ENCODE measurements around the gene EIF4B. TPM values are rescaled to one million over a fixed set of nuclear protein-coding genes. Genes with fewer than 3 reads are reported as not detected.

EIF4B gene
- total and polyA plus RNA-seq, 2 donors (not counting 1 experiment from before 2014, with no cell fraction given) = 252 to 674 TPM

DNA sequence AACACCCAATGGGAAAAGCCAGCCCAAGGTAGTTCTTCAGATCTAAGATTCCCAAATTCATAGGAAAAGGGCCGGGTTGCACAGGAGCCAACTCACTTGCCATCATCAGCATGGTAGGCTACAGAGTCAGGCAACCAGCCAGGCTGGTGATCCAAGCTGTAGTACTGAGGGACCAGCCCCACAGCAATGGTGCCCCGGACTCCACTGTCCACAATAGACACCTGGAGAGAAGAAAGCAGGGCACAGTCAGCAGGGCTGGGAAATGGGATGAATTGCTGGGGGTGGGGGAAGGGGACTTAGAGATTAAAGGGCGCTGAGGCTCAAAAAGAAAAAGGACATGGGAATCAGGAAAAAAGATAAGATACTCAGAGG is 68.7 kb downstream of the EIF4B start:
- Mint-ChIP-seq H3K9me3 (ENCODE audit: insufficient read depth) (no peaks in the 10 kb centered on the region), H3K4me3 (no peak overlapping the region), H3K27me3 (no peaks in the 10 kb centered on the region), H3K27ac (no peak overlapping the region), H3K4me1 (peaks cover 47% of the 10 kb centered on the region)
- TF ChIP-seq EZH2 (IDR thresholded peaks at IDR 0.05; ENCODE audit: borderline replicate concordance, insufficient read depth, low read depth, low read length, poor library complexity, severe bottlenecking) = no peak
- TF ChIP-seq, protein P1, sequence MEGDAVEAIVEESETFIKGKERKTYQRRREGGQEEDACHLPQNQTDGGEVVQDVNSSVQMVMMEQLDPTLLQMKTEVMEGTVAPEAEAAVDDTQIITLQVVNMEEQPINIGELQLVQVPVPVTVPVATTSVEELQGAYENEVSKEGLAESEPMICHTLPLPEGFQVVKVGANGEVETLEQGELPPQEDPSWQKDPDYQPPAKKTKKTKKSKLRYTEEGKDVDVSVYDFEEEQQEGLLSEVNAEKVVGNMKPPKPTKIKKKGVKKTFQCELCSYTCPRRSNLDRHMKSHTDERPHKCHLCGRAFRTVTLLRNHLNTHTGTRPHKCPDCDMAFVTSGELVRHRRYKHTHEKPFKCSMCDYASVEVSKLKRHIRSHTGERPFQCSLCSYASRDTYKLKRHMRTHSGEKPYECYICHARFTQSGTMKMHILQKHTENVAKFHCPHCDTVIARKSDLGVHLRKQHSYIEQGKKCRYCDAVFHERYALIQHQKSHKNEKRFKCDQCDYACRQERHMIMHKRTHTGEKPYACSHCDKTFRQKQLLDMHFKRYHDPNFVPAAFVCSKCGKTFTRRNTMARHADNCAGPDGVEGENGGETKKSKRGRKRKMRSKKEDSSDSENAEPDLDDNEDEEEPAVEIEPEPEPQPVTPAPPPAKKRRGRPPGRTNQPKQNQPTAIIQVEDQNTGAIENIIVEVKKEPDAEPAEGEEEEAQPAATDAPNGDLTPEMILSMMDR (IDR thresholded peaks at IDR 0.05) = no peak
- intact Hi-C loops (cut with micrococcal nuclease) = loop anchor here (10.0 kb wide), 1 partner anchor 250 kb away; the partner anchor contains the start of gene AAAS
- Histone ChIP-seq H2AFZ (ENCODE audit: insufficient read depth, low read depth, low read length, poor library complexity, severe bottlenecking) (no peak overlapping the region), H3K36me3 (replicated peaks in 1 of 2; ENCODE audit: control extremely low read depth in 1 of 2, control insufficient read depth in 1 of 2, extremely low read depth in 1 of 2, insufficient read depth in 2 of 2, low read length in 1 of 2) (peaks cover 0 to 57% of the 10 kb centered on the region in 2 experiments), H3K9ac (ENCODE audit: low read length) (no peak overlapping the region), H3K9me3 (ENCODE audit: control extremely low read depth in 1 of 3, control insufficient read depth in 2 of 3, insufficient read depth in 1 of 3, low read length in 2 of 3) (no peaks in the 10 kb centered on the region), H3K4me3 (ENCODE audit: control extremely low read depth in 1 of 5, extremely low read depth in 1 of 5, insufficient read depth in 1 of 5, low read depth in 2 of 5, low read length in 4 of 5) (no peak overlapping the region), H3K4me1 (ENCODE audit: control insufficient read depth in 2 of 2, insufficient read depth in 2 of 2, low read length in 2 of 2) (peaks cover 15 to 37% of the 10 kb centered on the region in 2 donors), H3K79me2 (ENCODE audit: control insufficient read depth, insufficient read depth, low read length) (peaks cover 31% of the 10 kb centered on the region), H3K27ac (ENCODE audit: low read length in 2 of 2) (no peak overlapping the region), H3K27me3 (replicated peaks in 1 of 4; ENCODE audit: control extremely low read depth in 1 of 4, control insufficient read depth in 3 of 4, insufficient read depth in 4 of 4, low read length in 3 of 4) (no peaks in the 10 kb centered on the region), H3K4me2 (replicated peaks; ENCODE audit: low read depth, low read length, poor library complexity, severe bottlenecking) (no peak overlapping the region), H4K20me1 (ENCODE audit: control insufficient read depth, insufficient read depth, low read length, poor library complexity, severe bottlenecking) (peaks cover 29% of the 10 kb centered on the region)
- 94% methylated on average over 3 of the region's 3 CpGs for WGBS (ENCODE audit: insufficient coverage)
- ATAC-seq (ENCODE audit: low read depth) (no peak), DNase-seq (no peak)
- POLR2A ChIA-PET = no interaction called here
- CTCF ChIA-PET = interaction anchor here (1.3 kb wide), 1 partner anchor 9 kb away, joined by 7 read pairs; no protein-coding TSS in a partner anchor

DNA sequence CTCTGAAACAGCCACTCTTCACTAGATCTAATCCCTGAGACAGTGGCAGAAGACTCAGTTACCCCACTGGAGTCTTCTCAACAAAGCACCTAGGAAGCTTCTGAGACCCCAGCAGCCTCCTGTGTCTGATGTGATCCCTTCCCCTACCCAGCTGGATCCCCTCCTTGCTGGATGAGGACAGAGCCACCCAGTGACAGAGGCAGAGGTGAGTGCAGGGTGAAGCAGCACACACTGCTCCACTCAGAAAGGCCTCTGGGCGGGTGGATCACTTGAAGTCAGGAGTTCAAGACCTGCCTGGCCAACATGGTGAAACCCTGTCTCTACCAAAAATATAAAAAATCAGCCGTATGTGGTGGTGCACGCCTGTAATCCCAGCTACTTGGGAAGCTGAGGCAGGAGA is 70.2 kb downstream of the EIF4B start:
- Histone ChIP-seq H3K9ac (ENCODE audit: low read length) (no peak overlapping the region), H4K20me1 (ENCODE audit: control insufficient read depth, insufficient read depth, low read length, poor library complexity, severe bottlenecking) (peaks cover 25% of the 10 kb centered on the region), H3K27me3 (replicated peaks in 1 of 4; ENCODE audit: control extremely low read depth in 1 of 4, control insufficient read depth in 3 of 4, insufficient read depth in 4 of 4, low read length in 3 of 4) (peaks cover 0 to 4% (median 0%) of the 10 kb centered on the region in 4 experiments), H2AFZ (ENCODE audit: insufficient read depth, low read depth, low read length, poor library complexity, severe bottlenecking) (no peak overlapping the region), H3K79me2 (ENCODE audit: control insufficient read depth, insufficient read depth, low read length) (peaks cover 31% of the 10 kb centered on the region), H3K4me2 (replicated peaks; ENCODE audit: low read depth, low read length, poor library complexity, severe bottlenecking) (no peak overlapping the region), H3K9me3 (ENCODE audit: control extremely low read depth in 1 of 3, control insufficient read depth in 2 of 3, insufficient read depth in 1 of 3, low read length in 2 of 3) (no peaks in the 10 kb centered on the region), H3K4me3 (ENCODE audit: control extremely low read depth in 1 of 5, extremely low read depth in 1 of 5, insufficient read depth in 1 of 5, low read depth in 2 of 5, low read length in 4 of 5) (no peak overlapping the region), H3K27ac (ENCODE audit: low read length in 2 of 2) (no peak overlapping the region), H3K4me1 (ENCODE audit: control insufficient read depth in 2 of 2, insufficient read depth in 2 of 2, low read length in 2 of 2) (peaks cover 16 to 34% of the 10 kb centered on the region in 2 donors), H3K36me3 (replicated peaks in 1 of 2; ENCODE audit: control extremely low read depth in 1 of 2, control insufficient read depth in 1 of 2, extremely low read depth in 1 of 2, insufficient read depth in 2 of 2, low read length in 1 of 2) (peaks cover 0 to 43% of the 10 kb centered on the region in 2 experiments)
- H3K4me1 Mint-ChIP-seq = peaks cover 49% of the 10 kb centered on the region
- peaks cover under 1% of the 10 kb centered on the region for H3K27me3 Mint-ChIP-seq
- H3K9me3 Mint-ChIP-seq (ENCODE audit: insufficient read depth) = no peaks in the 10 kb centered on the region
- ChIA-PET POLR2A (no interaction called here), CTCF (interaction anchor here (1.1 to 6.9 kb wide), 5 partner anchors 11 to 212 kb away, joined by 3 to 62 read pairs (median 7); partner anchors contain the start of gene IGFBP6)
- H3K27ac Mint-ChIP-seq = no peak overlapping the region
- no peak for ATAC-seq (ENCODE audit: low read depth)
- no peak overlapping the region for H3K4me3 Mint-ChIP-seq
- no peak for DNase-seq
- TF ChIP-seq EZH2 (IDR thresholded peaks at IDR 0.05; ENCODE audit: borderline replicate concordance, insufficient read depth, low read depth, low read length, poor library complexity, severe bottlenecking) = no peak
- TF ChIP-seq, protein P1 (IDR thresholded peaks at IDR 0.05) = no peak
- 90% methylated on average over 2 of the region's 3 CpGs for WGBS (ENCODE audit: insufficient coverage)
- intact Hi-C loops (cut with micrococcal nuclease) = loop anchor here (10.0 kb wide), 1 partner anchor 248 kb away; the partner anchor contains the start of gene AAAS
